ENCODE data around the gene PAMR1. TPM values are rescaled to one million over a fixed set of nuclear protein-coding genes. Genes with fewer than 3 reads are reported as not detected.
"Not testable (repeated sequence)": the region's sequence is repeated elsewhere in the genome, so short reads cannot be mapped to it uniquely, and the experiment has no call there.

Gene PAMR1
- total RNA-seq, 2 experiments from 2014 or later = not detected

- Mint-ChIP-seq H3K27me3 (ENCODE audit: low read depth) (peaks cover 2% of the 10 kb centered on the region), H3K27ac (no peak overlapping the region), H3K36me3 (ENCODE audit: low read depth) (no peaks in the 10 kb centered on the region), H3K4me1 (ENCODE audit: low read depth) (no peaks in the 10 kb centered on the region), H3K9me3 (no peaks in the 10 kb centered on the region), H3K4me3 (no peak overlapping the region)
- DNase-seq = no peak
- intact Hi-C loops (cut with micrococcal nuclease) = no loop called here
- CTCF ChIA-PET = no interaction called here
These were observed 14.4 kb upstream of the PAMR1 start for GRCh38 chr11:35539781-35540281.

- intact Hi-C loops (cut with micrococcal nuclease) = no loop called here
- Mint-ChIP-seq H3K27ac (no peak overlapping the region), H3K9me3 (no peaks in the 10 kb centered on the region), H3K27me3 (ENCODE audit: low read depth) (peaks cover 2% of the 10 kb centered on the region), H3K36me3 (ENCODE audit: low read depth) (no peaks in the 10 kb centered on the region), H3K4me3 (no peak overlapping the region), H3K4me1 (ENCODE audit: low read depth) (no peaks in the 10 kb centered on the region)
- no peak for DNase-seq
- CTCF ChIA-PET = no interaction called here
These were observed 13.8 kb upstream of the PAMR1 start for GRCh38 chr11:35539256-35539655.

GRCh38 chr11:35536470-35536869 is 11.1 kb upstream of the PAMR1 start:
- CTCF ChIA-PET = no interaction called here

GRCh38 chr11:35531246-35531645 is 5.8 kb upstream of the PAMR1 start:
- H3K4me3 Mint-ChIP-seq = no peak overlapping the region
- CTCF ChIA-PET = no interaction called here
- H3K27me3 Mint-ChIP-seq (ENCODE audit: low read depth) = peaks cover 24% of the 10 kb centered on the region
- H3K27ac Mint-ChIP-seq = no peak overlapping the region
- DNase-seq = no peak
- no peaks in the 10 kb centered on the region for H3K36me3 Mint-ChIP-seq (ENCODE audit: low read depth)
- no peaks in the 10 kb centered on the region for H3K9me3 Mint-ChIP-seq
- intact Hi-C loops (cut with micrococcal nuclease) = no loop called here
- peaks cover under 1% of the 10 kb centered on the region for H3K4me1 Mint-ChIP-seq (ENCODE audit: low read depth)

More at GRCh38 chr11:35536470-35536869, 11.1 kb upstream of the PAMR1 start:
- no peaks in the 10 kb centered on the region for H3K9me3 Mint-ChIP-seq
- no peaks in the 10 kb centered on the region for H3K4me1 Mint-ChIP-seq (ENCODE audit: low read depth)
- DNase-seq = no peak
- intact Hi-C loops (cut with micrococcal nuclease) = no loop called here
- no peaks in the 10 kb centered on the region for H3K36me3 Mint-ChIP-seq (ENCODE audit: low read depth)
- no peak overlapping the region for H3K4me3 Mint-ChIP-seq
- H3K27ac Mint-ChIP-seq = no peak overlapping the region
- peaks cover 2% of the 10 kb centered on the region for H3K27me3 Mint-ChIP-seq (ENCODE audit: low read depth)

- Mint-ChIP-seq H3K27ac (no peak overlapping the region), H3K36me3 (ENCODE audit: low read depth) (no peaks in the 10 kb centered on the region), H3K4me1 (ENCODE audit: low read depth) (peaks cover 11% of the 10 kb centered on the region), H3K27me3 (ENCODE audit: low read depth) (peaks cover 32% of the 10 kb centered on the region), H3K4me3 (no peak overlapping the region), H3K9me3 (no peaks in the 10 kb centered on the region)
- DNase-seq = no peak
- CTCF ChIA-PET = interaction anchor here (0.6 kb wide), 1 partner anchor 42 kb away, joined by 3 read pairs; no protein-coding TSS in a partner anchor
- intact Hi-C loops (cut with micrococcal nuclease) = no loop called here
These were observed 4.6 kb upstream of the PAMR1 start for GRCh38 chr11:35529971-35530495.

- peaks cover 58% of the 10 kb centered on the region for H3K27me3 Mint-ChIP-seq (ENCODE audit: low read depth)
- no peaks in the 10 kb centered on the region for H3K9me3 Mint-ChIP-seq
- no peak overlapping the region for H3K4me3 Mint-ChIP-seq
- H3K4me1 Mint-ChIP-seq (ENCODE audit: low read depth) = peaks cover 12% of the 10 kb centered on the region
- DNase-seq = no peak
- CTCF ChIA-PET = no interaction called here
- H3K36me3 Mint-ChIP-seq (ENCODE audit: low read depth) = no peaks in the 10 kb centered on the region
- intact Hi-C loops (cut with micrococcal nuclease) = no loop called here
- H3K27ac Mint-ChIP-seq = no peak overlapping the region
These were observed 965 bp upstream of the PAMR1 start for GRCh38 chr11:35526370-35526792.

- DNase-seq = no peak
- Mint-ChIP-seq H3K27ac (no peak overlapping the region), H3K4me3 (no peak overlapping the region), H3K4me1 (ENCODE audit: low read depth) (peaks cover 12% of the 10 kb centered on the region), H3K27me3 (ENCODE audit: low read depth) (peaks cover 58% of the 10 kb centered on the region), H3K9me3 (no peaks in the 10 kb centered on the region), H3K36me3 (ENCODE audit: low read depth) (no peaks in the 10 kb centered on the region)
- CTCF ChIA-PET = interaction anchor here (0.6 kb wide), 1 partner anchor 22 kb away, joined by 3 read pairs; no protein-coding TSS in a partner anchor
- intact Hi-C loops (cut with micrococcal nuclease) = no loop called here
These were observed 636 bp downstream of the PAMR1 start for GRCh38 chr11:35524780-35525179.

- Mint-ChIP-seq H3K4me1 (ENCODE audit: low read depth) (peaks cover 12% of the 10 kb centered on the region), H3K36me3 (ENCODE audit: low read depth) (no peaks in the 10 kb centered on the region), H3K27me3 (ENCODE audit: low read depth) (peaks cover 63% of the 10 kb centered on the region), H3K9me3 (no peaks in the 10 kb centered on the region), H3K27ac (no peak overlapping the region), H3K4me3 (no peak overlapping the region)
- DNase-seq = no peak
- intact Hi-C loops (cut with micrococcal nuclease) = no loop called here
- CTCF ChIA-PET = no interaction called here
These were observed 1.6 kb downstream of the PAMR1 start for GRCh38 chr11:35523861-35524260.

- no peaks in the 10 kb centered on the region for H3K9me3 Mint-ChIP-seq
- H3K4me1 Mint-ChIP-seq (ENCODE audit: low read depth) = peaks cover 12% of the 10 kb centered on the region
- CTCF ChIA-PET = no interaction called here
- peaks cover 62% of the 10 kb centered on the region for H3K27me3 Mint-ChIP-seq (ENCODE audit: low read depth)
- H3K36me3 Mint-ChIP-seq (ENCODE audit: low read depth) = no peaks in the 10 kb centered on the region
- H3K27ac Mint-ChIP-seq = no peak overlapping the region
- DNase-seq = no peak
- intact Hi-C loops (cut with micrococcal nuclease) = no loop called here
- H3K4me3 Mint-ChIP-seq = no peak overlapping the region
These were observed 2.1 kb downstream of the PAMR1 start for GRCh38 chr11:35523331-35523768.

GRCh38 chr11:35522091-35522490 is 3.3 kb downstream of the PAMR1 start:
- H3K9me3 Mint-ChIP-seq; intact Hi-C loops (cut with micrococcal nuclease); H3K4me3 Mint-ChIP-seq; H3K27ac Mint-ChIP-seq; CTCF ChIA-PET; H3K36me3 Mint-ChIP-seq (ENCODE audit: low read depth); DNase-seq: not testable (repeated sequence)
- peaks cover 12% of the 10 kb centered on the region for H3K4me1 Mint-ChIP-seq (ENCODE audit: low read depth)
- peaks cover 52% of the 10 kb centered on the region for H3K27me3 Mint-ChIP-seq (ENCODE audit: low read depth)

GRCh38 chr11:35520376-35520775 is 5.0 kb downstream of the PAMR1 start:
- Mint-ChIP-seq H3K9me3 (no peaks in the 10 kb centered on the region), H3K36me3 (ENCODE audit: low read depth) (no peaks in the 10 kb centered on the region), H3K27me3 (ENCODE audit: low read depth) (peaks cover 46% of the 10 kb centered on the region), H3K4me3 (no peak overlapping the region), H3K27ac (no peak overlapping the region), H3K4me1 (ENCODE audit: low read depth) (peaks cover 5% of the 10 kb centered on the region)
- intact Hi-C loops (cut with micrococcal nuclease) = no loop called here
- CTCF ChIA-PET = no interaction called here
- no peak for DNase-seq

GRCh38 chr11:35518766-35519165 is 6.7 kb downstream of the PAMR1 start:
- DNase-seq = no peak
- Mint-ChIP-seq H3K36me3 (ENCODE audit: low read depth) (no peaks in the 10 kb centered on the region), H3K27ac (no peak overlapping the region), H3K27me3 (ENCODE audit: low read depth) (peaks cover 30% of the 10 kb centered on the region), H3K9me3 (no peaks in the 10 kb centered on the region), H3K4me1 (ENCODE audit: low read depth) (no peaks in the 10 kb centered on the region), H3K4me3 (no peak overlapping the region)
- CTCF ChIA-PET = interaction anchor here (0.6 kb wide), 1 partner anchor 18 kb away, joined by 4 read pairs; no protein-coding TSS in a partner anchor
- intact Hi-C loops (cut with micrococcal nuclease) = no loop called here

GRCh38 chr11:35517481-35517880 is 7.9 kb downstream of the PAMR1 start:
- CTCF ChIA-PET = no interaction called here
- no peak overlapping the region for H3K4me3 Mint-ChIP-seq
- H3K9me3 Mint-ChIP-seq = no peaks in the 10 kb centered on the region
- intact Hi-C loops (cut with micrococcal nuclease) = no loop called here
- no peaks in the 10 kb centered on the region for H3K36me3 Mint-ChIP-seq (ENCODE audit: low read depth)
- no peaks in the 10 kb centered on the region for H3K4me1 Mint-ChIP-seq (ENCODE audit: low read depth)
- DNase-seq = no peak
- no peak overlapping the region for H3K27ac Mint-ChIP-seq
- H3K27me3 Mint-ChIP-seq (ENCODE audit: low read depth) = peaks cover 24% of the 10 kb centered on the region
